Peyer's patch (tissue), 4 donors: ENCODE measurements around the gene NDUFS1.

Source experiments
- POLR2A ChIP-seq, 2 donors: fragments of 450-650 bp; IDR thresholded peaks; one replicate each; pipeline ENCODE4 v1.5.1; 2017; ENCODE audit warnings: antibody characterized with exemption in 2 of 2, mild to moderate bottlenecking in 2 of 2, moderate library complexity in 2 of 2
- TF ChIP-seq, protein P1 (sequence below), 6 experiments: fragments of 450-650 bp in 4 of 6; fragments of 200-600 bp in 2 of 6; sonication (generic) in 1 of 6; IDR thresholded peaks; one replicate each; pipeline ENCODE4 v1.5.1; 2017 to 2019; ENCODE audit warnings: antibody characterized with exemption in 6 of 6, mild to moderate bottlenecking in 3 of 6, moderate library complexity in 1 of 6

DNA sequence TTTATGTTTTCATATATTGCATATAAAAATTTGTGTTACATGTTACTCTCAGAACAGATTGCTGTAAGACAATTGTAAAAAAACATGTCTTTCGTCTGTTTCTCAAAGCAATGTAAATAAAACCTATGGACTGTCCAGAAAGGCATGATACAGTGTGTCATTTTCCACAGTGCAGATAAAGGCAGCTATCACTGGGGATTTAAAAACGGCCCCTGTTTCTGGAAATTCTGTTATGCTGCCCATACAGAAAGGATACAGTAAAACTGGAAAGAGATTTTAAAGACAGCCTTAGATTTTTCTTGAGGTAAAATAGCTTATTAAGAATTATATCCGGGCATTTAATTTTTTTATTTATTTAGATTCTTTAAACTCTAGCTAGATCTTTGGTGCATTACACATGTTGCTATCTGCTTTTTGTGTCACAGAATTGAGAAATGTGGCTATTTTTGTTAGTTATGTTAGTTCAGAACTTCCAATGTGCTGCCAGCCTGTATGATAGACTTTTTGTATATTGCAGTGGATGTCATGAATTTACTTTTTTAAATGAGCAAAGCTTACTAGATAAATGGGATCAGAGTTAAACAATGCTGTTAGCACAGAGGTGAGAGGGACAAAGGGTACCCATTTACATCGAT, 72.4 kb downstream of the NDUFS1 start:
- TF ChIP-seq, protein P1, sequence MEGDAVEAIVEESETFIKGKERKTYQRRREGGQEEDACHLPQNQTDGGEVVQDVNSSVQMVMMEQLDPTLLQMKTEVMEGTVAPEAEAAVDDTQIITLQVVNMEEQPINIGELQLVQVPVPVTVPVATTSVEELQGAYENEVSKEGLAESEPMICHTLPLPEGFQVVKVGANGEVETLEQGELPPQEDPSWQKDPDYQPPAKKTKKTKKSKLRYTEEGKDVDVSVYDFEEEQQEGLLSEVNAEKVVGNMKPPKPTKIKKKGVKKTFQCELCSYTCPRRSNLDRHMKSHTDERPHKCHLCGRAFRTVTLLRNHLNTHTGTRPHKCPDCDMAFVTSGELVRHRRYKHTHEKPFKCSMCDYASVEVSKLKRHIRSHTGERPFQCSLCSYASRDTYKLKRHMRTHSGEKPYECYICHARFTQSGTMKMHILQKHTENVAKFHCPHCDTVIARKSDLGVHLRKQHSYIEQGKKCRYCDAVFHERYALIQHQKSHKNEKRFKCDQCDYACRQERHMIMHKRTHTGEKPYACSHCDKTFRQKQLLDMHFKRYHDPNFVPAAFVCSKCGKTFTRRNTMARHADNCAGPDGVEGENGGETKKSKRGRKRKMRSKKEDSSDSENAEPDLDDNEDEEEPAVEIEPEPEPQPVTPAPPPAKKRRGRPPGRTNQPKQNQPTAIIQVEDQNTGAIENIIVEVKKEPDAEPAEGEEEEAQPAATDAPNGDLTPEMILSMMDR (IDR thresholded peaks at IDR 0.05), result no peak
- TF ChIP-seq POLR2A (IDR thresholded peaks at IDR 0.05), result no peak
